ENCODE results near the gene PDE6C.

DNA sequence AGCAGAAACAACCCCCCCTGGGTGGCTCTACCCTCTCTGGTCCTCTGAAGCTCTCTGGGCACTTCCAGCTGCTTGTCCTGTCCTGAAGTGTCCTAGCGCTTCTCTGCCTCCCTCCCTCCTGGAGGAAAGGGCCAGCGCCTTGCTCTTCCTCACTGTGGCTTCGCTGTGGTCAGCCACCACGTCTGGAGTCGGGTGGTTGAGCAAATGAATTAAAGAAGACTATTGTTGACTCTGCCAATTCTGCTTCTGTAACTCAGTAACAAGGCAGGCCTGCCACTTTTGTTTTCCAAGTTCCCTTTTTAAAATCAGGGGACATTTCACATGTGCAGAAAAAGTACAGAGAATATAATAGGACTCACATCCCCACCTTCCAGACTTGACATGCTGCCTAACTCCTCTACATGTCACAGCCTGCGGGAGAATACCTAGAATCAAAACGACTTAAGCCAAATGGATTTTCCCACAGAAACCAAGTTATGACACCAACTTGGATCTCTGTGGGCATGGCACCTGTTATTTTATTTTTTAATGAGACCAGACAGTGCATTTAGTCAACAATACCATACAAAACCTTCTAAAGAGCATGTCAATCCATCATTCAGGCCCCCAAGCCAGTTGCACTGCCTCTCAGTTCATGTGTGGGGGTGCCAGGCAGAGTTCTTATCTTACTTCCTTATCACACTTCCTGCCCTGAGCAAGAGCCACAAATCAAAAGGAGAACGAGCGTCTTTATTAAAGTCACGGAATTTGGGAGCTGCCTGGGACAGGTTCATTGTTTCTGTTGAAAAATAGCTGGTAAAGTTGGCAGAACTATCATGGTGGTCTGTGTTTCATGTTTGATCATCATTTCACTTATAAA is 39.1 kb upstream of the PDE6C start:
- TF ChIP-seq, protein P1, sequence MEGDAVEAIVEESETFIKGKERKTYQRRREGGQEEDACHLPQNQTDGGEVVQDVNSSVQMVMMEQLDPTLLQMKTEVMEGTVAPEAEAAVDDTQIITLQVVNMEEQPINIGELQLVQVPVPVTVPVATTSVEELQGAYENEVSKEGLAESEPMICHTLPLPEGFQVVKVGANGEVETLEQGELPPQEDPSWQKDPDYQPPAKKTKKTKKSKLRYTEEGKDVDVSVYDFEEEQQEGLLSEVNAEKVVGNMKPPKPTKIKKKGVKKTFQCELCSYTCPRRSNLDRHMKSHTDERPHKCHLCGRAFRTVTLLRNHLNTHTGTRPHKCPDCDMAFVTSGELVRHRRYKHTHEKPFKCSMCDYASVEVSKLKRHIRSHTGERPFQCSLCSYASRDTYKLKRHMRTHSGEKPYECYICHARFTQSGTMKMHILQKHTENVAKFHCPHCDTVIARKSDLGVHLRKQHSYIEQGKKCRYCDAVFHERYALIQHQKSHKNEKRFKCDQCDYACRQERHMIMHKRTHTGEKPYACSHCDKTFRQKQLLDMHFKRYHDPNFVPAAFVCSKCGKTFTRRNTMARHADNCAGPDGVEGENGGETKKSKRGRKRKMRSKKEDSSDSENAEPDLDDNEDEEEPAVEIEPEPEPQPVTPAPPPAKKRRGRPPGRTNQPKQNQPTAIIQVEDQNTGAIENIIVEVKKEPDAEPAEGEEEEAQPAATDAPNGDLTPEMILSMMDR (IDR thresholded peaks at IDR 0.05) = no peak
- TF ChIP-seq SMAD4 (CRISPR knock-in tag; IDR thresholded peaks at IDR 0.05) (no peak), TCF7 (CRISPR knock-in tag; IDR thresholded peaks at IDR 0.05; ENCODE audit: low read depth) (no peak), NR3C1 (CRISPR knock-in tag; conservative IDR thresholded peaks at IDR 0.05; ENCODE audit: low read depth) (no peak), ZNF423 (CRISPR knock-in tag; IDR thresholded peaks at IDR 0.05) (no peak), ELF4 (CRISPR knock-in tag; IDR thresholded peaks at IDR 0.05; ENCODE audit: low read depth) (no peak), FOXP1 (CRISPR knock-in tag; IDR thresholded peaks at IDR 0.05; ENCODE audit: borderline replicate concordance) (no peak)
- TF ChIP-seq, protein P2, sequence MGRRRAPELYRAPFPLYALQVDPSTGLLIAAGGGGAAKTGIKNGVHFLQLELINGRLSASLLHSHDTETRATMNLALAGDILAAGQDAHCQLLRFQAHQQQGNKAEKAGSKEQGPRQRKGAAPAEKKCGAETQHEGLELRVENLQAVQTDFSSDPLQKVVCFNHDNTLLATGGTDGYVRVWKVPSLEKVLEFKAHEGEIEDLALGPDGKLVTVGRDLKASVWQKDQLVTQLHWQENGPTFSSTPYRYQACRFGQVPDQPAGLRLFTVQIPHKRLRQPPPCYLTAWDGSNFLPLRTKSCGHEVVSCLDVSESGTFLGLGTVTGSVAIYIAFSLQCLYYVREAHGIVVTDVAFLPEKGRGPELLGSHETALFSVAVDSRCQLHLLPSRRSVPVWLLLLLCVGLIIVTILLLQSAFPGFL (CRISPR knock-in tag; IDR thresholded peaks at IDR 0.05; ENCODE audit: borderline replicate concordance) = no peak
- TF ChIP-seq, protein P3, sequence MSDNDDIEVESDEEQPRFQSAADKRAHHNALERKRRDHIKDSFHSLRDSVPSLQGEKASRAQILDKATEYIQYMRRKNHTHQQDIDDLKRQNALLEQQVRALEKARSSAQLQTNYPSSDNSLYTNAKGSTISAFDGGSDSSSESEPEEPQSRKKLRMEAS (CRISPR knock-in tag; IDR thresholded peaks at IDR 0.05) = no peak
